ENCODE measurements around the gene GPR157.

GPR157 gene

DNA sequence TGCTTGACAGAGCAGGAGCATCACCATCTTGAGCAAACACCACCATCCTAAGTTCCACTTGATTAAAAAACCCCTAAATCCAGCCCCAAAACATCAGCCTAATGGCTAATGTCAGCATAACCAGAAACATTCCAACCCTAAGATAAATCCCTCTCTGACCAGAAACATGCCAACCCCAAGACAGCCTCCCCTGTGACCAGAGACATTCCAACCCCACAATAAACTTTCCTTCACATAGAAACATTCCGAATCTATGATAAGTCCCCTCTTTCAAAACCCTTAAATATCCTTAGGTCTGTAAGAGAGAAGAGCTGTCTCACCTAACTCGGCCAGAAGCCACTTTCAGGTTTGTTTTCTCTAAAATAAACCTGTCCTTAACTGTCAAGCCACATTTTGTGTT is 42.1 kb downstream of the GPR157 start:
- Histone ChIP-seq H3K36me3 (ENCODE audit: control insufficient read depth, insufficient read depth, low read length) (no peaks in the 10 kb centered on the region), H3K9me3 (ENCODE audit: control insufficient read depth, low read length) (peaks cover 5% of the 10 kb centered on the region), H3K27ac (ENCODE audit: low read depth, low read length, severe bottlenecking) (no peak overlapping the region), H3K4me3 (ENCODE audit: extremely low read depth, insufficient read depth, low read length, poor library complexity, severe bottlenecking) (no peak overlapping the region), H3K4me1 (ENCODE audit: control insufficient read depth, insufficient read depth, low read length, poor library complexity, severe bottlenecking) (peaks cover 12% of the 10 kb centered on the region)
- 64 to 93% methylated on average over 1 to 2 of the region's 2 CpGs for WGBS, 2 experiments (ENCODE audit: insufficient coverage in 2 of 2)

DNA sequence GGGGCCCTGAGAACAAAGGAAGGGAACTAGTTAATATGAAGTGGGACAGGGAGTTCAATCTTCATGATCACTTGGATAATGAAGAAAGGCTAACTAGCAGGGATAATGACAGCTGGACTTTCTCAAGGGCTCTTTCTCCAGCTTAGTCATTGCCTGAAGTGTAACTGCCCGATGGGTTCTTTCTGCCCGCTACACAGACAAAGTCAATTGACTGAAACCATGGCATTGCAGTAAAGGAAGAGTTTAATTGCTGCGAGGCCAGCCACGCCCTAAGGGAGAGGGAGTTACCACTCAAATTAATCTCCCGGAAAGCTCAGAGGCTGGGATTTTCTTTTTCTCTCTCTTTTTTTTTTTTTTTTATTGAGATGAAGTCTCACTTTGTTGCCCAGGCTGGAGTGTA is 42.9 kb downstream of the GPR157 start:
- no peaks in the 10 kb centered on the region for H3K36me3 ChIP-seq (ENCODE audit: control insufficient read depth, insufficient read depth, low read length)
- peaks cover 5% of the 10 kb centered on the region for H3K9me3 ChIP-seq (ENCODE audit: control insufficient read depth, low read length)
- H3K4me1 ChIP-seq (ENCODE audit: control insufficient read depth, insufficient read depth, low read length, poor library complexity, severe bottlenecking): peaks cover 14% of the 10 kb centered on the region
- no peak overlapping the region for H3K27ac ChIP-seq (ENCODE audit: low read depth, low read length, severe bottlenecking)
- no peak overlapping the region for H3K4me3 ChIP-seq (ENCODE audit: extremely low read depth, insufficient read depth, low read length, poor library complexity, severe bottlenecking)
- WGBS, 2 experiments (ENCODE audit: insufficient coverage in 2 of 2): 97 to 100% methylated on average over 3 of the region's 5 CpGs

DNA sequence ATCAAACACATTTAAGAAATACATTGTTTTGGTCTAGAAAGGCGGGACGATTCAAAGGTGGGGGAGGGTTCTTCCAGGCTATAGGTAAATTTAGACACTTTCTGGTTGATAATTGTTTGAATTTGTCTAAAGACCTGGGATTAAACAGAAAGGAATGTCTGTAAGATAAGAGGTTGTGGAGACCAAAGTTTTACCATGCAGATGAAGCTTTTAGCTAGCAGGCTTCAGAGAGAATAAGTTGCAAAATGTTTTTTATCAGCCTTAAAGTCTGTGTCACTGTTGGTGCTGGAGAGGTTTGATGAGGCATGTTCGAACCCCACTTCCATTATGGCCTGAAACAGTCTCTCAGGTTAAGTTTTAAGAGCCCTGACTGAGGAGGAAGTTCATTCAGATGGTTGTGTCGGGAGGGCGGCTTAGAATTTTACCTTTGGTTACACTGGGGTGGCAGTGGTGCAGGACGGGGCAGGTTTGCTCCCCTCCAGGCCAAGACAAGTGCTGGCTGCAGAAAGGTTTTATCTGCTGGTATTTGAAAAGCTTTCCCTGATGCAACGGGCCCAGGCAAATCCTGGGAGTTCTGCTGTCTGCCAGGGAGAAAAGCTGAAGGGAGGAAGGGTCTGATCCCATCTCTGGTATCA is 43.5 kb downstream of the GPR157 start:
- WGBS, 2 experiments (ENCODE audit: insufficient coverage in 2 of 2): 91 to 96% methylated on average over 6 to 7 of the region's 7 CpGs
- Histone ChIP-seq H3K4me3 (ENCODE audit: extremely low read depth, insufficient read depth, low read length, poor library complexity, severe bottlenecking) (no peak overlapping the region), H3K4me1 (ENCODE audit: control insufficient read depth, insufficient read depth, low read length, poor library complexity, severe bottlenecking) (peaks cover 16% of the 10 kb centered on the region), H3K27ac (ENCODE audit: low read depth, low read length, severe bottlenecking) (no peak overlapping the region), H3K36me3 (ENCODE audit: control insufficient read depth, insufficient read depth, low read length) (no peaks in the 10 kb centered on the region), H3K9me3 (ENCODE audit: control insufficient read depth, low read length) (peaks cover 5% of the 10 kb centered on the region)

DNA sequence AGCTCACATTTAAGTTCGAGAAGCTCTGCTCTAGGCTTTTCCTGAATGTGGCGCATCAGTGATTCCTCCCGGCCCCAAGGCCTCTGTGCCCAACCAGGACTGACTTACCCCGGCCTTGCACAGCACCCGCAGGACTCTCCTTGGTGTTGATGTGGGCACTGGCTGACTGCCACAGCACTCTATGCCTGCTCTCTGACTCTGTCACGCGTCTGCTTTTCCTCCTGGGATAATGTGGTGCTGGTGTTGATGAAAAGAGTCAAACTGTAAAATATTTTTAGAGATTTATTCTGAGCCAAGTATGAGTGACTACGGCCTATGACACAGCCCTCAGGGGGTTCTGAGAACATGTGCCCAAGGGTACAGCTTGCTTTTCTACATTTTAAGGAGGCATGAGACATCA is 44.0 kb downstream of the GPR157 start:
- 96% methylated on average over 6 to 8 of the region's 8 CpGs for WGBS, 2 experiments (ENCODE audit: insufficient coverage in 2 of 2)
- Histone ChIP-seq H3K27ac (ENCODE audit: low read depth, low read length, severe bottlenecking) (no peak overlapping the region), H3K9me3 (ENCODE audit: control insufficient read depth, low read length) (peaks cover 5% of the 10 kb centered on the region), H3K4me3 (ENCODE audit: extremely low read depth, insufficient read depth, low read length, poor library complexity, severe bottlenecking) (no peak overlapping the region), H3K36me3 (ENCODE audit: control insufficient read depth, insufficient read depth, low read length) (no peaks in the 10 kb centered on the region), H3K4me1 (ENCODE audit: control insufficient read depth, insufficient read depth, low read length, poor library complexity, severe bottlenecking) (peaks cover 16% of the 10 kb centered on the region)

DNA sequence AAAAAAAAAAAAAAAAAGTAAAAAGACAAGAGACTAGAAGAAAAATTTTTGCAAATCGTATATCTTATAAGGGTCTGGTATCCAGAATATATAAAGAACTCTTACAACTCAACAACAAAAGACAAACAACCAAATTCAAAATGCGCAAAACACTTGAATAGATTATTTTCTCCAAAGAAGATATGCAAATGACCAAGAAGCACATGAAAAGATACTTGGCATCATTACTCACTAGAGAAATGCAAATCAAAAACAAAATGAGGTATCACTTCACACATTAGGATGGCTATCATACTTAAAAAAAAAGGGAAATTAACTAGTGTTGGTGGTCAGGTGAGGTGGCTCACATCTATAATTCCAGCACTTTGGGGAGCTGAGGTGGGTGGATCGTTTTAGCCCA is 47.4 kb downstream of the GPR157 start:
- peaks cover 16% of the 10 kb centered on the region for H3K4me1 ChIP-seq (ENCODE audit: control insufficient read depth, insufficient read depth, low read length, poor library complexity, severe bottlenecking)
- peaks cover under 1% of the 10 kb centered on the region for H3K9me3 ChIP-seq (ENCODE audit: control insufficient read depth, low read length)
- no peaks in the 10 kb centered on the region for H3K36me3 ChIP-seq (ENCODE audit: control insufficient read depth, insufficient read depth, low read length)
- no peak overlapping the region for H3K27ac ChIP-seq (ENCODE audit: low read depth, low read length, severe bottlenecking)
- H3K4me3 ChIP-seq (ENCODE audit: extremely low read depth, insufficient read depth, low read length, poor library complexity, severe bottlenecking): no peak overlapping the region
- 100% methylated on average over 1 of the region's 3 CpGs; no CpG with 5 or more reads in 1 of the 2 experiments for WGBS, 2 experiments (ENCODE audit: insufficient coverage in 2 of 2)

DNA sequence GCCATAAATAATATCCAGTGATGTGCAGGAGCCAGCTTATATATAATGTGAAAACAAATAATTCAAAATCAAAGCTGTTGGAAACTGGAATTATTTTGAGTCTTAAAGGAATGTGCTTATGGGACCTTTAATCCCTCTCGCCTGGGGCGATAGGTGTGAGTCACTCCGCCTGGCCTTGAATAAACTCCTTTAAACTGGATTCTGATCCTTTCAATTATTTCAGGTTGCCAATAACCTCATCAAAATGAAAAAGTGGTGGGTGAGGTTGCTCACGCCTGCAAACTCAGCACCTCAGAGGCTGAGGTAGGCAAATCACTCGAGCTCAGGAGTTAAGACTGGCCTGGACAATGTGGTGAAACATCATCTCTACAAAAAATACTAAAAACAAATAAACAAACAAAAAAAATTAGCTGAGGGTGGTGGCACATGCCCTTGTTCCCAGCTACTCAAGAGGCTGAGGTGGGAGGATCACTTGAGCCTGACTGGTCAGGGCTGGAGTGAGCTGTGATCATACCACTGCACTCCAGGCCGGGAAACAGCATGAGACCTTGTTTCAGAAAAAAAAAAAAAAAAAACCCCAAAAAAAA is 48.1 kb downstream of the GPR157 start:
- 90 to 93% methylated on average over 2 to 3 of the region's 6 CpGs for WGBS, 2 experiments (ENCODE audit: insufficient coverage in 2 of 2)
- Histone ChIP-seq H3K4me3 (ENCODE audit: extremely low read depth, insufficient read depth, low read length, poor library complexity, severe bottlenecking) (no peak overlapping the region), H3K4me1 (ENCODE audit: control insufficient read depth, insufficient read depth, low read length, poor library complexity, severe bottlenecking) (peaks cover 16% of the 10 kb centered on the region), H3K27ac (ENCODE audit: low read depth, low read length, severe bottlenecking) (no peak overlapping the region), H3K9me3 (ENCODE audit: control insufficient read depth, low read length) (no peaks in the 10 kb centered on the region), H3K36me3 (ENCODE audit: control insufficient read depth, insufficient read depth, low read length) (no peaks in the 10 kb centered on the region)

DNA sequence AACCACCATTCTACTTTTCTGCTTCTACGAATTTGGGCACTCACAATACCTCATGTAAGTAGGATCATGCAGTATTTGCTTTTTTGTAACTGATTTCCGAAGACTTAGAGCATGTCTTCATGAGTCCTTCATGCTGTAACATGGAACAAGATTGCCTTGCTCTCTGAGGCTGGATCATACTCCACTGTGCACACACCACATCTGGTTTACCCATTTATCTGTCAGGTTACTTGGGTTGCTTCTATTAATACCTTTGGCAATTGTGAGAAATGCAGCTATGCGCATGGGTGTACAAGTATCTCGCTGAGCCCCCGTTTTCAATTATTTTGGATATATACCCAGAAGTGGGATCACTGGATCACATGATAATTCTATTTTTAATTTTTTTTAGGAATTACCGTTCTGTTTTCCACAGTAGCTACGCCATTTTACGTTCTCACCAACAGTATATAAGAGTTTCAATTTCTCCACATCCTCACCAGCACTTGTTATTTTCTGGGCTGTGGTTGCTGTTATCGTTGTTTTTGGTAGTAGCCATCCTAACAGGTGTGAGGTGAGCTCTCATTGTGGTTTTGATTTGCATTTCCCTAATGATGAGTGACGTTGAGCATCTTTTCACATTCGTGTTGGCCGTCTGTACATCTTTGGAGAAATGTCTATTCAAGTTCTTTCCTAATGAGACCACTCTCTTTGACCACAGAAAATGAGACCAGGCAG is 48.8 kb downstream of the GPR157 start:
- Histone ChIP-seq H3K9me3 (ENCODE audit: control insufficient read depth, low read length) (no peaks in the 10 kb centered on the region), H3K36me3 (ENCODE audit: control insufficient read depth, insufficient read depth, low read length) (no peaks in the 10 kb centered on the region), H3K4me1 (ENCODE audit: control insufficient read depth, insufficient read depth, low read length, poor library complexity, severe bottlenecking) (peaks cover 11% of the 10 kb centered on the region), H3K4me3 (ENCODE audit: extremely low read depth, insufficient read depth, low read length, poor library complexity, severe bottlenecking) (no peak overlapping the region), H3K27ac (ENCODE audit: low read depth, low read length, severe bottlenecking) (no peak overlapping the region)
- 85 to 93% methylated on average over 5 to 8 of the region's 12 CpGs for WGBS, 2 experiments (ENCODE audit: insufficient coverage in 2 of 2)

DNA sequence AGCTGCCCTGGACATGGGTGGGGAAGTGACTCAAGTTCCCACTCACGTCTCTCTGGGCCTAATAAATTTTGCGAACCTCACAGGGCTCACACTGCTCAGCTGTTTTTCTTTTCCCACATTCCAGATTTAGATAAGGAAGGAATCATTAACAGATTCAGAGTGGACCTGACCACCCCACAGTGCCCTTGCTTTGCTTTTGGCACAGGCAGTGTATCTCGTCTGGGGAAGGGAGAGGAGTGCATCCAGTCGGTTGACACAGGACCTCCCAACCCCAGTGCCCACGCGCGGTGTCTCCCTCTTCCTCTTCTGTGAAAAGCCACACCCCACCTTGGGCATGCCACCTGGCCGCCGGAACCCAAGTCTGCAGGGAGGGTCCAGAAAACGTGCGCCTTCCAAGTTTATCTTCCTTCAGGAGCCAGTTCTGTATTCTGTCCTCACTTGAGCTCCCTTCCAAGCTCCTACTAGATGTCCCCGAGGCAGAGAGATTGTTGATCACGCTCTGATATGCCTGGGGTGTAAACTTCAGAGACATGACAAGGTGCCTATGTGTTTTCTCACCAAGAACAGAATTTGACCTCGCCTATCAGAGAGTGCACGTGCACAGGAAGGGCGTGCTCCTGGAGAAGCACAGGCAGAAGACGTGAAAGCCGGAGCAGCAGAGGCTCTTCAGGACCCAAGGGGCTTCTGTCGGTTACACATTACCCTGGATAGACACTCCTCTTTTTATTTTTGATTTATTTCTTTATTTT is 50.0 kb downstream of the GPR157 start:
- Histone ChIP-seq H3K4me1 (ENCODE audit: control insufficient read depth, insufficient read depth, low read length, poor library complexity, severe bottlenecking) (peaks cover 8% of the 10 kb centered on the region), H3K9me3 (ENCODE audit: control insufficient read depth, low read length) (no peaks in the 10 kb centered on the region), H3K27ac (ENCODE audit: low read depth, low read length, severe bottlenecking) (no peak overlapping the region), H3K4me3 (ENCODE audit: extremely low read depth, insufficient read depth, low read length, poor library complexity, severe bottlenecking) (no peak overlapping the region), H3K36me3 (ENCODE audit: control insufficient read depth, insufficient read depth, low read length) (no peaks in the 10 kb centered on the region)
- WGBS, 2 experiments (ENCODE audit: insufficient coverage in 2 of 2): 91 to 95% methylated on average over 12 to 14 of the region's 19 CpGs

DNA sequence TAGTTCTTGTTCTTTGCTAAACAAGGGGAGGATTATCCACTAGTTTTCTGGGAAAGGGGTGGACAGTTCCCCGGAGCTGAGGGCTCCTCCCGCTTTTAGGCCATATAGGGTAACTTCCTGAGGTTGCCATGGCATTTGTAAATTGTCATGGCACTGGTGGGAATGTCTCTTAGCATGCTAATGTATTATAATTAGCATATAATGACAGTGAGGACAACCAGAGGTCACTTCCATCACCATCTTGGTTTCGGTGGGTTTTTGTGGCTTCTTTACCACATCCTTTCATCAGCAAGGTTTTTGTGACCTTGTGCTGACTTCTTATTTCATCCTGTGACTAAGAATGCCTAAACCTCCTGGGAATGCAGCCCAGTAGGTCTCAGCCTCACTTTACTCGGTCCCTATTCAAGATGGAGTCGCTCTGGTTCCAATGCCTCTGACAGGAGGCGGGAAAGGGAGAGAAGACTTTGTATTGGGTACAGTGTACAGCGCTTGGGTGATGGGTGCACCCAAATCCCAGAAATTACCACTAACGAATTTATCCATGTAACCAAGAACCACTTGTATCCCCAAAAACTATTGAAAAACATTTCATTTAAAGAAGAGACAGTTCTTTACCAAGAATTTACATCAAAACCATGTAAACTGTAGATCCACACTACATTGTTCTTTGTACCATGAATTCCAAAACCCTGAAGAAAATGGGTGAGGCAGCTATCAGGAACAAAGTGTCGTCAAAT is 50.7 kb downstream of the GPR157 start:
- WGBS, 2 experiments (ENCODE audit: insufficient coverage in 2 of 2): 78 to 91% methylated on average over 4 to 5 of the region's 9 CpGs
- Histone ChIP-seq H3K27ac (ENCODE audit: low read depth, low read length, severe bottlenecking) (no peak overlapping the region), H3K4me1 (ENCODE audit: control insufficient read depth, insufficient read depth, low read length, poor library complexity, severe bottlenecking) (peaks cover 8% of the 10 kb centered on the region), H3K4me3 (ENCODE audit: extremely low read depth, insufficient read depth, low read length, poor library complexity, severe bottlenecking) (no peak overlapping the region), H3K36me3 (ENCODE audit: control insufficient read depth, insufficient read depth, low read length) (no peaks in the 10 kb centered on the region), H3K9me3 (ENCODE audit: control insufficient read depth, low read length) (no peaks in the 10 kb centered on the region)

DNA sequence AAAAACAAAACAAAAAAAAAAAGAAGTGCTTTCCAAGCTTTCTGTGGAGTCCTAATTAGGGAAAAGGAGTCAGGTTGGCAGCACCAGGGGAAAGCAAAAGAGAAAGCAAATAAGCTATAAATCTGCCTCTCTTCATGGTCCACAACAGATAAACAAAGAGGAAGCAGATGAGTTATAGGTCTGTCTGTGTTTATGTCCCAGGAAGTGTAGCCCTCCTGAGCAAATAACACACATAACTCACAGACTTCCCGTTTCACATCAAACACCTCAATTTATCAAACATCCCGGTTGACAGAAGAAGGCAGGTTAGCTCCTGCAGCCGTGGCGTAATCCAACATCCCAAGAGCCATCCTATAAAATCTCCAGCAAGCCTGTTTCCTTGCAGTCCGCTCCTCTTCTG is 53.9 kb downstream of the GPR157 start:
- Histone ChIP-seq H3K9me3 (ENCODE audit: control insufficient read depth, low read length) (no peaks in the 10 kb centered on the region), H3K27ac (ENCODE audit: low read depth, low read length, severe bottlenecking) (no peak overlapping the region), H3K4me3 (ENCODE audit: extremely low read depth, insufficient read depth, low read length, poor library complexity, severe bottlenecking) (no peak overlapping the region), H3K4me1 (ENCODE audit: control insufficient read depth, insufficient read depth, low read length, poor library complexity, severe bottlenecking) (peaks cover 4% of the 10 kb centered on the region), H3K36me3 (ENCODE audit: control insufficient read depth, insufficient read depth, low read length) (no peaks in the 10 kb centered on the region)
- 88 to 93% methylated on average over 3 to 5 of the region's 5 CpGs for WGBS, 2 experiments (ENCODE audit: insufficient coverage in 2 of 2)

All from mesodermal cell (in vitro differentiated cells).